Neural cell (in vitro differentiated cells): Measurements from ENCODE around the gene SMIM36. TPM values are rescaled to one million over a fixed set of nuclear protein-coding genes. Genes with fewer than 3 reads are reported as not detected.

ENCODE experiments used
- H2AFZ ChIP-seq: fragments of 200-600, 300-800 bp; sonication (generic), shearing (Covaris generic); 2 replicates; pipeline ENCODE4 v1.6.0; 2014; ENCODE audit warnings: low read depth, mild to moderate bottlenecking, antibody characterized with exemption, low read length, moderate library complexity
- H3F3A ChIP-seq: fragments of 200-600 bp; shearing (Covaris generic); 2 replicates; pipeline ENCODE4 v1.6.1; 2016; ENCODE audit warnings: mild to moderate bottlenecking, moderate library complexity, mixed read lengths, antibody characterized with exemption, low read length; ENCODE audit not compliant: insufficient read depth, poor library complexity, severe bottlenecking
- H3K27ac ChIP-seq: fragments of 200-600, 300-800 bp; sonication (generic), shearing (Covaris generic); 2 replicates; pipeline ENCODE4 v1.5.1; 2014; ENCODE audit warnings: mild to moderate bottlenecking, low read length, moderate library complexity
- H3K27me3 ChIP-seq: fragments of 300-800, 200-600 bp; sonication (generic), shearing (Covaris generic); 2 replicates; pipeline ENCODE4 v1.6.0; 2014; ENCODE audit warnings: mild to moderate bottlenecking, low read depth, low read length, moderate library complexity; ENCODE audit not compliant: insufficient read depth
- H3K36me3 ChIP-seq: fragments of 300-800, 200-600 bp; sonication (generic), shearing (Covaris generic); 2 replicates; pipeline ENCODE4 v1.5.1; 2014; ENCODE audit warnings: mild to moderate bottlenecking, antibody characterized with exemption, low read length, moderate library complexity; ENCODE audit not compliant: insufficient read depth
- H3K4me2 ChIP-seq: fragments of 300-800, 200-600 bp; sonication (generic), shearing (Covaris generic); 2 replicates; pipeline ENCODE4 v1.6.0; 2014; ENCODE audit warnings: mild to moderate bottlenecking, low read length
- H3K4me3 ChIP-seq: fragments of 300-800, 200-600 bp; sonication (generic), shearing (Covaris generic); 2 replicates; pipeline ENCODE4 v1.5.1; 2014; ENCODE audit warnings: mild to moderate bottlenecking, low read length, moderate library complexity
- H3K79me2 ChIP-seq: fragments of 200-600 bp; shearing (Covaris generic); replicated peaks from 2 replicates; pipeline ENCODE4 v1.6.0; 2014; ENCODE audit warnings: mild to moderate bottlenecking, low read length, moderate library complexity; ENCODE audit not compliant: insufficient read depth
- H3K9ac ChIP-seq: fragments of 300-800, 200-600 bp; sonication (generic), shearing (Covaris generic); 2 replicates; pipeline ENCODE4 v1.6.1; 2016; ENCODE audit warnings: mild to moderate bottlenecking, low read length, mixed read lengths
- H3K9me2 ChIP-seq: fragments of 200-600 bp; shearing (Covaris generic); 2 replicates; pipeline ENCODE4 v1.6.1; 2016; ENCODE audit warnings: mild to moderate bottlenecking, low read length, mixed read lengths; ENCODE audit not compliant: insufficient read depth
- H3K9me3 ChIP-seq: fragments of 200-600, 300-800 bp; sonication (generic), shearing (Covaris generic); 2 replicates; pipeline ENCODE4 v1.6.1; 2016; ENCODE audit warnings: mild to moderate bottlenecking, mixed run types, low read length, moderate library complexity, mixed read lengths
- H4K20me1 ChIP-seq: fragments of 200-600 bp; shearing (Covaris generic); 2 replicates; pipeline ENCODE4 v1.6.1; 2016; ENCODE audit warnings: mild to moderate bottlenecking, mixed run types; ENCODE audit not compliant: insufficient read depth
- EP300 ChIP-seq: fragments of 450-650 bp; conservative IDR thresholded peaks from 2 replicates; pipeline ENCODE4 v1.6.1; 2014; ENCODE audit warnings: antibody characterized with exemption, mild to moderate bottlenecking, moderate library complexity; ENCODE audit not compliant: poor library complexity, severe bottlenecking
- EZH2 ChIP-seq: fragments of 200-600, 300-800 bp; shearing (Covaris generic), sonication (generic); IDR thresholded peaks from 2 replicates; pipeline ENCODE4 v1.6.1; 2014; ENCODE audit warnings: antibody characterized with exemption, low read length, borderline replicate concordance, mild to moderate bottlenecking; ENCODE audit not compliant: insufficient read depth, poor library complexity, severe bottlenecking
- MXI1 ChIP-seq: fragments of 450-650 bp; conservative IDR thresholded peaks from 2 replicates; pipeline ENCODE4 v1.6.1; 2014; ENCODE audit warnings: antibody characterized with exemption, mild to moderate bottlenecking; ENCODE audit not compliant: poor library complexity, severe bottlenecking
- POLR2AphosphoS5 ChIP-seq: IDR thresholded peaks from 2 replicates; pipeline ENCODE4 v1.6.1; 2012
- RAD21 ChIP-seq: fragments of 450-650 bp; conservative IDR thresholded peaks from 2 replicates; pipeline ENCODE4 v1.6.1; 2014; ENCODE audit warnings: antibody characterized with exemption, mild to moderate bottlenecking, moderate library complexity
- SMC3 ChIP-seq: fragments of 450-650 bp; conservative IDR thresholded peaks from 2 replicates; pipeline ENCODE4 v1.6.1; 2014; ENCODE audit warnings: antibody characterized with exemption, mild to moderate bottlenecking, moderate library complexity; ENCODE audit not compliant: poor library complexity
- TAF1 ChIP-seq: IDR thresholded peaks from 2 replicates; pipeline ENCODE4 v1.6.1; 2012; ENCODE audit warnings: low read depth
- polyA plus RNA-seq: library from polyadenylated mRNA; depleted of rRNA; stranded (reverse); fragments of >200 nt; gene quantifications from 2 replicates; pipeline ENCODE4 v1.2.3, GENCODE V29; 2014
- TF ChIP-seq, protein P1 (sequence below): IDR thresholded peaks from 2 replicates; pipeline ENCODE4 v1.6.1; 2012; ENCODE audit warnings: borderline replicate concordance
- TF ChIP-seq, protein P2 (sequence below): fragments of 450-650 bp; IDR thresholded peaks from 2 replicates; pipeline ENCODE4 v1.5.1; 2014; ENCODE audit warnings: antibody characterized with exemption, mild to moderate bottlenecking, moderate library complexity; ENCODE audit not compliant: poor library complexity, severe bottlenecking

The SMIM36 gene
- polyA plus RNA-seq, 1 donor from 2014 or later, result not detected

DNA sequence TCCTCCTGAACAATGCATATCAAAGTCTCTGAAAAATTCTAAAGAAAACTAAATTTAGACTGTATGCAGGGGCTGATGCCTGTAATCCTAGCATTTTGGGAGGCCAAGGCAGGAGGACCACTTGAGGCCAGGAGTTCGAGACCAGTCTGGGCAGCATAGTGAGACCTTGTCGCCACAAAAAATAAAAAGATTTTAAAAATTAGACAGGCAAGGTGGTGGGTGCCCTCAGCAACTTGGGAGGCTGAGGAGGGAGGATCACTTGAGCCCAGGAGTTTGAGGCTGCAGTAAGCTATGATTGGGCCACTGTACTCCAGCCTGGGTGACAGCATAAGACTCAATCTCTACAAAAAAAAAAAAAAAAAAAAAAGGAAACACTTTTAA lies 59.5 kb downstream of the SMIM36 start:
- Histone ChIP-seq H4K20me1 (no peaks in the 10 kb centered on the region), H3F3A (no peaks in the 10 kb centered on the region), H3K27me3 (no peaks in the 10 kb centered on the region), H3K4me2 (no peak overlapping the region), H3K36me3 (no peaks in the 10 kb centered on the region), H3K4me3 (no peak overlapping the region), H3K79me2 (no peaks in the 10 kb centered on the region), H2AFZ (no peak overlapping the region), H3K9me3 (no peaks in the 10 kb centered on the region), H3K27ac (no peak overlapping the region), H3K9me2 (no peaks in the 10 kb centered on the region), H3K9ac (no peak overlapping the region)
- TF ChIP-seq RAD21 (no peak), TAF1 (no peak), MXI1 (no peak), POLR2AphosphoS5 (no peak), SMC3 (no peak), EP300 (no peak), EZH2 (no peak)
- TF ChIP-seq, protein P1, sequence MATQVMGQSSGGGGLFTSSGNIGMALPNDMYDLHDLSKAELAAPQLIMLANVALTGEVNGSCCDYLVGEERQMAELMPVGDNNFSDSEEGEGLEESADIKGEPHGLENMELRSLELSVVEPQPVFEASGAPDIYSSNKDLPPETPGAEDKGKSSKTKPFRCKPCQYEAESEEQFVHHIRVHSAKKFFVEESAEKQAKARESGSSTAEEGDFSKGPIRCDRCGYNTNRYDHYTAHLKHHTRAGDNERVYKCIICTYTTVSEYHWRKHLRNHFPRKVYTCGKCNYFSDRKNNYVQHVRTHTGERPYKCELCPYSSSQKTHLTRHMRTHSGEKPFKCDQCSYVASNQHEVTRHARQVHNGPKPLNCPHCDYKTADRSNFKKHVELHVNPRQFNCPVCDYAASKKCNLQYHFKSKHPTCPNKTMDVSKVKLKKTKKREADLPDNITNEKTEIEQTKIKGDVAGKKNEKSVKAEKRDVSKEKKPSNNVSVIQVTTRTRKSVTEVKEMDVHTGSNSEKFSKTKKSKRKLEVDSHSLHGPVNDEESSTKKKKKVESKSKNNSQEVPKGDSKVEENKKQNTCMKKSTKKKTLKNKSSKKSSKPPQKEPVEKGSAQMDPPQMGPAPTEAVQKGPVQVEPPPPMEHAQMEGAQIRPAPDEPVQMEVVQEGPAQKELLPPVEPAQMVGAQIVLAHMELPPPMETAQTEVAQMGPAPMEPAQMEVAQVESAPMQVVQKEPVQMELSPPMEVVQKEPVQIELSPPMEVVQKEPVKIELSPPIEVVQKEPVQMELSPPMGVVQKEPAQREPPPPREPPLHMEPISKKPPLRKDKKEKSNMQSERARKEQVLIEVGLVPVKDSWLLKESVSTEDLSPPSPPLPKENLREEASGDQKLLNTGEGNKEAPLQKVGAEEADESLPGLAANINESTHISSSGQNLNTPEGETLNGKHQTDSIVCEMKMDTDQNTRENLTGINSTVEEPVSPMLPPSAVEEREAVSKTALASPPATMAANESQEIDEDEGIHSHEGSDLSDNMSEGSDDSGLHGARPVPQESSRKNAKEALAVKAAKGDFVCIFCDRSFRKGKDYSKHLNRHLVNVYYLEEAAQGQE, result no peak
- TF ChIP-seq, protein P2, sequence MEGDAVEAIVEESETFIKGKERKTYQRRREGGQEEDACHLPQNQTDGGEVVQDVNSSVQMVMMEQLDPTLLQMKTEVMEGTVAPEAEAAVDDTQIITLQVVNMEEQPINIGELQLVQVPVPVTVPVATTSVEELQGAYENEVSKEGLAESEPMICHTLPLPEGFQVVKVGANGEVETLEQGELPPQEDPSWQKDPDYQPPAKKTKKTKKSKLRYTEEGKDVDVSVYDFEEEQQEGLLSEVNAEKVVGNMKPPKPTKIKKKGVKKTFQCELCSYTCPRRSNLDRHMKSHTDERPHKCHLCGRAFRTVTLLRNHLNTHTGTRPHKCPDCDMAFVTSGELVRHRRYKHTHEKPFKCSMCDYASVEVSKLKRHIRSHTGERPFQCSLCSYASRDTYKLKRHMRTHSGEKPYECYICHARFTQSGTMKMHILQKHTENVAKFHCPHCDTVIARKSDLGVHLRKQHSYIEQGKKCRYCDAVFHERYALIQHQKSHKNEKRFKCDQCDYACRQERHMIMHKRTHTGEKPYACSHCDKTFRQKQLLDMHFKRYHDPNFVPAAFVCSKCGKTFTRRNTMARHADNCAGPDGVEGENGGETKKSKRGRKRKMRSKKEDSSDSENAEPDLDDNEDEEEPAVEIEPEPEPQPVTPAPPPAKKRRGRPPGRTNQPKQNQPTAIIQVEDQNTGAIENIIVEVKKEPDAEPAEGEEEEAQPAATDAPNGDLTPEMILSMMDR, result no peak

DNA sequence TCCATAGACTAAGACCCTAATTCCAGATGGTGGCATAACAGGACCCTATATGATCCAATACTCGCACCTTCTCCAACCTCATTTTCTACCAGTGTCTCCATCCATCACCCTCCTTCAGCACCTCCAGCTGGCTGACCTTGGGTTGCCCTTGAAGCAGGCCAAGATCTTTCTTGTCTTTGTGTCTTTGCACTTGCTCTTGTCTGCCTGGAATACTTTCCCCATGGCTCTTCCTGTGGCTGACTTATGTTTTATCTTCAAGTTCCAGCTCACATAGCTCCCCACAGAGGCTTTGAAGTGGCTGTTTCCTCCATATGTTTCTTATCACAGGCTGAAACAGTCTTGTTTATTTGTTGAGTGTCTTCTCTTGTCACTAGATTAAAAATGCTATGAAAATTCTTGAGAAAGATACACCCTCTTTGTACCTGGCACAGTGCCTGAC lies 60.0 kb downstream of the SMIM36 start:
- H3F3A ChIP-seq, result no peaks in the 10 kb centered on the region
- H3K36me3 ChIP-seq, result no peaks in the 10 kb centered on the region
- H2AFZ ChIP-seq, result no peak overlapping the region
- H4K20me1 ChIP-seq, result no peaks in the 10 kb centered on the region
- H3K9me2 ChIP-seq, result no peaks in the 10 kb centered on the region
- H3K4me2 ChIP-seq, result no peak overlapping the region
- no peaks in the 10 kb centered on the region for H3K27me3 ChIP-seq
- TF ChIP-seq TAF1 (no peak), SMC3 (no peak), MXI1 (no peak), EZH2 (no peak), RAD21 (no peak), EP300 (no peak), POLR2AphosphoS5 (no peak)
- TF ChIP-seq, protein P2, result no peak
- TF ChIP-seq, protein P1, result no peak
- H3K79me2 ChIP-seq, result no peaks in the 10 kb centered on the region
- no peak overlapping the region for H3K27ac ChIP-seq
- H3K9me3 ChIP-seq, result no peaks in the 10 kb centered on the region
- no peak overlapping the region for H3K4me3 ChIP-seq
- no peak overlapping the region for H3K9ac ChIP-seq
